GM18520 (cell line): ENCODE results near the gene PPP1R14C.
"Not testable (repeated sequence)": the region's sequence is repeated elsewhere in the genome, so short reads cannot be mapped to it uniquely, and the experiment has no call there.

ENCODE experiments used
- ATAC-seq: cut with Tn5 transposase; IDR thresholded peaks from one replicate; pipeline ENCODE4 v1.9.1; 2021; ENCODE audit not compliant: unreplicated experiment

Gene PPP1R14C

GRCh38 chr6:150212778-150213177 is 69.9 kb downstream of the PPP1R14C start:
- no peak for ATAC-seq

- ATAC-seq: no peak
Measured at GRCh38 chr6:150213301-150213700, 70.5 kb downstream of the PPP1R14C start.

GRCh38 chr6:150214310-150214709 is 71.5 kb downstream of the PPP1R14C start:
- ATAC-seq: no peak

- ATAC-seq: no peak
Measured at GRCh38 chr6:150220634-150221551, 78.0 kb downstream of the PPP1R14C start.

- no peak for ATAC-seq
Measured at GRCh38 chr6:150224820-150225219, 82.0 kb downstream of the PPP1R14C start.

- ATAC-seq: no peak
Measured at GRCh38 chr6:150227281-150227680, 84.4 kb downstream of the PPP1R14C start.

- ATAC-seq: no peak
Measured at GRCh38 chr6:150228072-150228733, 85.4 kb downstream of the PPP1R14C start.

- no peak for ATAC-seq
Measured at GRCh38 chr6:150229436-150230163, 86.8 kb downstream of the PPP1R14C start.

- ATAC-seq: no peak
Measured at GRCh38 chr6:150230164-150230561, 87.3 kb downstream of the PPP1R14C start.

GRCh38 chr6:150230832-150231524 is 88.1 kb downstream of the PPP1R14C start:
- no peak for ATAC-seq

- ATAC-seq: no peak
Measured at GRCh38 chr6:150231525-150231850, 88.6 kb downstream of the PPP1R14C start.

- ATAC-seq: no peak
Measured at GRCh38 chr6:150233843-150234269, 91.0 kb downstream of the PPP1R14C start.

- no peak for ATAC-seq
Measured at GRCh38 chr6:150235218-150235617, 92.4 kb downstream of the PPP1R14C start.

- no peak for ATAC-seq
Measured at GRCh38 chr6:150236114-150236513, 93.3 kb downstream of the PPP1R14C start.

- no peak for ATAC-seq
Measured at GRCh38 chr6:150236544-150236943, 93.7 kb downstream of the PPP1R14C start.

- no peak for ATAC-seq
Measured at GRCh38 chr6:150237626-150238025, 94.8 kb downstream of the PPP1R14C start.

GRCh38 chr6:150238336-150238741 is 95.5 kb downstream of the PPP1R14C start:
- ATAC-seq: no peak

GRCh38 chr6:150238846-150239407 is 96.1 kb downstream of the PPP1R14C start:
- no peak for ATAC-seq

- ATAC-seq: not testable (repeated sequence)
Measured at GRCh38 chr6:150241756-150242155, 98.9 kb downstream of the PPP1R14C start.

GRCh38 chr6:150243620-150244314 is 100.9 kb downstream of the PPP1R14C start:
- ATAC-seq: no peak
